Measurements from ENCODE around the gene UBE2H. TPM values are rescaled to one million over a fixed set of nuclear protein-coding genes. Genes with fewer than 3 reads are reported as not detected.

The UBE2H gene
- total RNA-seq, 1 experiment from 2014 or later: 75.1 TPM

DNA sequence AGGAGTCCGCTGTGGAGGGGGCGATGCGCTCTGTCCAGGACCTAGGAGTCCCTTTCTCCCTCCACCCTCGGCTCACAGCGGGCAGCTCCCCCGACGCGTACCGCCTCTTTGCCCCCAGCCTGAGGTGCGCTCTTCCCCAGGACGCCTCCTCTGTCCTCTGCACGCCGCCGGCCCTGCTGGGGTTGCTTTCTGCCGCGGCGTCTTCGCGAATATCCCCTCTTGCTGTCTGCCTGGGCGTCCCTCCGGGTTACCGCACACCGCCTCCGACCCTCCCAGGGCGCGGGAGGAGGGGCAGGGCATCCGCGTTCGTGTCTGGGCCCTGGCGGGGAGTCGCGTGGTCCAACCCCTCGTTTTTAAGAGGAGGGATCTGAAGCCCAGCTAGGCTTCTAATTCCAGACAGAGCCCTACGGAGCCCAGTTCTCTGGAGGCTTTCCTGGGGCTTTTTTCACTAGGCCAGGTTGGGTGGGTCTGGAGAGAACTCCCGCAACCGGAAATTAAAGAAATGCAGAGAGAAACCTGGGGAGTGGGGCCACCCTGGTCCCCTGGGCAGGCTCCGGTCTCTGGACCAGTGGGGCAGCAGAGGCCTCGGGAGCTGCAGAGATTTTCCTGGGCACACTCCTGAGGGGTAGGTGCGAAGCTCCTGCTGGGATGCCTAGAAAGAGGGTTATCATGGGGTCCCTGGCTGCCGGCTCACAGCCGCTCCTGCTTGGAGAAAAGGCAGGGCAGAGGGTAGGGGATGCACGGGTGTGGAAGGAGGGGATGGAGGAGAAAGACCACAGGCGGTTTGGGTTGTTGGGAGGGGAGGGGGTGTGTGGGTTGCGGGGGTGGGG lies 166.9 kb downstream of the UBE2H start:
- Mint-ChIP-seq H3K4me3 (peak overlapping the region; percentile 27 to 73), H3K27ac (no peak overlapping the region), H3K36me3 (ENCODE audit: insufficient read depth in 1 of 3, low read depth in 3 of 3) (peaks cover 0 to 3% (median 0%) of the 10 kb centered on the region in 3 experiments; a peak in 1 of 7 replicates), H3K27me3 (ENCODE audit: low read depth) (peaks cover 100% of the 10 kb centered on the region), H3K4me1 (peaks cover 31 to 48% of the 10 kb centered on the region in 2 experiments), H3K9me3 (peaks cover 0 to 6% of the 10 kb centered on the region in 2 experiments; a peak in 1 of 5 replicates)
- Histone ChIP-seq H3K27me3 (ENCODE audit: insufficient read depth, low read length) (peaks cover 86% of the 10 kb centered on the region), H3K14ac (ENCODE audit: insufficient read depth, low read length) (no peak overlapping the region; the same call in 1 of the 2 replicates), H3T11ph (ENCODE audit: low read length) (no peak overlapping the region), H3K4me2 (ENCODE audit: insufficient read depth, insufficient read length, low read length) (peak overlapping the region; percentile 20), H4K8ac (replicated peaks; ENCODE audit: insufficient read length, low read depth, low read length) (no peak overlapping the region), H3K23ac (ENCODE audit: insufficient read length, low read depth, low read length) (no peak overlapping the region), H2AFZ (ENCODE audit: low read length) (no peak overlapping the region), H3K4me1 (ENCODE audit: insufficient read depth, low read length) (peaks cover 8% of the 10 kb centered on the region; the same call in 1 of the 2 replicates), H3K9me3 (ENCODE audit: control insufficient read depth, low read depth, low read length) (no peaks in the 10 kb centered on the region), H2BK5ac (ENCODE audit: insufficient read length, low read length) (no peak overlapping the region), H3K23me2 (ENCODE audit: insufficient read length, low read depth, low read length, poor library complexity, severe bottlenecking) (peaks cover 19% of the 10 kb centered on the region), H3K18ac (ENCODE audit: insufficient read length, low read depth, low read length) (no peak overlapping the region), H3K4ac (ENCODE audit: low read depth, low read length) (no peak overlapping the region), H2BK15ac (ENCODE audit: low read depth, low read length) (no peak overlapping the region), H4K91ac (ENCODE audit: insufficient read length, low read depth, low read length) (no peak overlapping the region), H2BK120ac (ENCODE audit: low read depth, low read length, poor library complexity, severe bottlenecking) (no peak overlapping the region), H2BK20ac (ENCODE audit: low read depth, low read length, poor library complexity, severe bottlenecking) (no peak overlapping the region), H4K20me1 (ENCODE audit: control insufficient read depth, insufficient read depth, insufficient read length) (no peaks in the 10 kb centered on the region), H3K79me1 (ENCODE audit: insufficient read depth, low read depth, low read length, poor library complexity, severe bottlenecking) (no peaks in the 10 kb centered on the region), H3K79me2 (ENCODE audit: insufficient read depth, low read length) (no peaks in the 10 kb centered on the region), H2BK12ac (ENCODE audit: insufficient read length, low read depth, low read length) (no peak overlapping the region), H3K56ac (ENCODE audit: insufficient read length, low read depth, low read length) (no peak overlapping the region), H3K9ac (ENCODE audit: extremely low read depth, insufficient read length, low read length) (no peak overlapping the region), H4K5ac (ENCODE audit: insufficient read length, low read depth, low read length) (no peak overlapping the region), H2AK5ac (ENCODE audit: insufficient read length, low read length) (no peak overlapping the region), H3K27ac (ENCODE audit: insufficient read length, low read depth, low read length) (no peak overlapping the region)
- TF ChIP-seq, protein P1, sequence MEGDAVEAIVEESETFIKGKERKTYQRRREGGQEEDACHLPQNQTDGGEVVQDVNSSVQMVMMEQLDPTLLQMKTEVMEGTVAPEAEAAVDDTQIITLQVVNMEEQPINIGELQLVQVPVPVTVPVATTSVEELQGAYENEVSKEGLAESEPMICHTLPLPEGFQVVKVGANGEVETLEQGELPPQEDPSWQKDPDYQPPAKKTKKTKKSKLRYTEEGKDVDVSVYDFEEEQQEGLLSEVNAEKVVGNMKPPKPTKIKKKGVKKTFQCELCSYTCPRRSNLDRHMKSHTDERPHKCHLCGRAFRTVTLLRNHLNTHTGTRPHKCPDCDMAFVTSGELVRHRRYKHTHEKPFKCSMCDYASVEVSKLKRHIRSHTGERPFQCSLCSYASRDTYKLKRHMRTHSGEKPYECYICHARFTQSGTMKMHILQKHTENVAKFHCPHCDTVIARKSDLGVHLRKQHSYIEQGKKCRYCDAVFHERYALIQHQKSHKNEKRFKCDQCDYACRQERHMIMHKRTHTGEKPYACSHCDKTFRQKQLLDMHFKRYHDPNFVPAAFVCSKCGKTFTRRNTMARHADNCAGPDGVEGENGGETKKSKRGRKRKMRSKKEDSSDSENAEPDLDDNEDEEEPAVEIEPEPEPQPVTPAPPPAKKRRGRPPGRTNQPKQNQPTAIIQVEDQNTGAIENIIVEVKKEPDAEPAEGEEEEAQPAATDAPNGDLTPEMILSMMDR (conservative IDR thresholded peaks at IDR 0.05): no peak
- no peak for DNase-seq
- WGBS (ENCODE audit: extremely low coverage, insufficient read length, low lambda C conversion rate): no CpG with 5 or more reads among the region's 44 CpGs
